Activated T-cell treated with anti-CD3 and anti-CD28 coated beads, Interleukin-2, amount 50 U/mL, for 4 hours (primary cell): ENCODE data around the gene NUS1. TPM values are rescaled to one million over a fixed set of nuclear protein-coding genes. Genes with fewer than 3 reads are reported as not detected.
"Not testable (repeated sequence)": the region's sequence is repeated elsewhere in the genome, so short reads cannot be mapped to it uniquely, and the experiment has no call there.

Source experiments
- ATAC-seq, 2 donors: fragments of 200-7000 bp; cut with Tn5 transposase; one replicate each; pipeline ENCODE4 v1.10.0; 2021
- DNase-seq: peaks from one replicate; pipeline ENCODE4 v3.0.0-alpha.2; 2020
- H3K27me3 Mint-ChIP-seq: one replicate; pipeline ENCODE4 v1.8.0; 2021; ENCODE audit warnings: low read depth, mixed read lengths
- H3K36me3 Mint-ChIP-seq: one replicate; pipeline ENCODE4 v1.8.0; 2022; ENCODE audit warnings: mixed read lengths; ENCODE audit not compliant: insufficient read depth
- H3K4me1 Mint-ChIP-seq: one replicate; pipeline ENCODE4 v1.8.0; 2021; ENCODE audit warnings: low read depth, mixed read lengths
- H3K4me3 Mint-ChIP-seq: one replicate; pipeline ENCODE4 v1.8.0; 2021; ENCODE audit warnings: mild to moderate bottlenecking, moderate library complexity, mixed read lengths
- H3K9me3 Mint-ChIP-seq: one replicate; pipeline ENCODE4 v1.8.0; 2021; ENCODE audit warnings: mixed read lengths
- total RNA-seq, 3 donors: library from RNA; stranded (reverse); gene quantifications; one replicate each; pipeline ENCODE4 v1.2.1, GENCODE V29; 2021

The NUS1 gene
- total RNA-seq, result 10 to 100 TPM; 74.2 to 81.9 (median 81.4) TPM

DNA sequence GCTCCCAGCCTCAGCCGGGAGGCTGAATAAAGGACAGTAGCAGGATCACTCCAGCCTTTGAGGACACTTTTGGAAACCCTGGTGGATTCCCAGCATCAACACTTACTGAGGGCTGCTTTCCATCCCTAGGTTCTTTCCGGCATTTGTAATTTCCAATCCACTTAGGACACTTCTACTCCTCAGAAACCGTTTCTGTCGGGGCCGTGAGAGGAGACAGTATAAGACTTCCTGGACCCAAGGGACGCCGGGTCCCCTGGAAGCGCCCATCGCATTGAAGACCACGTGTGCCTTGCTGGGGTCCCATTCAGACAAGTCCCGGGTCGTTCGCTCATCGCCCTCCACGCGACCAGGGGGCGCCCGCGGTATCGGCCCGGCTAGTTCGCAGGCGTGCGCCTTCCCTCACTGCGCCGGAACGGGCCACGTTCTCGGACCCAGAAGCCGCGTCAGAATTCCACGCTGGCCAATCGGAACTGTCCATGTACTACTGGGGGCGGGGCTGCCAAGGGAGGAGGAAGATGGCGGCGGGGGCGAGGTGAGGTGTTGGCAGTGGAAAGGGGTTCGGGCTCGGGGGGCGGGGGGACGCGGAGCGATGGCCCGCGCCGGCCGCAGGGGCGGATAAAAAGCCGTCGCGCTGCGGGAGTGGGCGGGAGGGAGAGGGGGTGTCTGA lies at the start of gene NUS1:
NUS1 (plus strand) TSS at position 479 of the 667 bp plus-strand sequence. CDS start 202 bp downstream, outside the sequence.
- DNase-seq (peak; percentile 98), ATAC-seq (peak; percentile 95 to 96)
- Mint-ChIP-seq H3K9me3 (no peaks in the 10 kb centered on the region), H3K27me3 (no peaks in the 10 kb centered on the region), H3K4me1 (peaks cover 43% of the 10 kb centered on the region), H3K36me3 (peaks cover 20% of the 10 kb centered on the region), H3K4me3 (peak within 1 kb of the TSS; percentile 95)

DNA sequence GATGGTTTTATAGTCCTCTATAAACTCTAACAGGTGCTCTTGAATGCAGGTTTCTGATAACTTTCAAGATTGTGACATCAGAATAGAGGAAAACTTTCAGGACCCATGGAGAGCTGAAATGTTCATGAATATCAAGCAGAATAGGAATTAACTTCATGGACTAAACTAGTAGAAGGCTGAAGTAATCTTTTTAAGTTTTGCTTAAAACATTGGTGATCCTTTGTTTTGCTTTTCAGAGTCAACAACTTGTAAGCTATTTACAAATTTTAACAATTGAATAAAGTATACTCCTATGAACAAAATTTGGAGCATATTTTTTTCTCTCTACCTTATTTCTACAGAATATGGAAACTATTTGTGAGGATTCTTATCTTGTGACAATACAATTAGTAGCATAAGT lies 47.7 kb upstream of the NUS1 start:
- Mint-ChIP-seq H3K36me3 (no peaks in the 10 kb centered on the region), H3K27me3 (peaks cover 10% of the 10 kb centered on the region), H3K9me3 (peaks cover 22% of the 10 kb centered on the region), H3K4me1 (no peaks in the 10 kb centered on the region), H3K4me3 (no peak overlapping the region)
- DNase-seq (no peak), ATAC-seq (no peak)

DNA sequence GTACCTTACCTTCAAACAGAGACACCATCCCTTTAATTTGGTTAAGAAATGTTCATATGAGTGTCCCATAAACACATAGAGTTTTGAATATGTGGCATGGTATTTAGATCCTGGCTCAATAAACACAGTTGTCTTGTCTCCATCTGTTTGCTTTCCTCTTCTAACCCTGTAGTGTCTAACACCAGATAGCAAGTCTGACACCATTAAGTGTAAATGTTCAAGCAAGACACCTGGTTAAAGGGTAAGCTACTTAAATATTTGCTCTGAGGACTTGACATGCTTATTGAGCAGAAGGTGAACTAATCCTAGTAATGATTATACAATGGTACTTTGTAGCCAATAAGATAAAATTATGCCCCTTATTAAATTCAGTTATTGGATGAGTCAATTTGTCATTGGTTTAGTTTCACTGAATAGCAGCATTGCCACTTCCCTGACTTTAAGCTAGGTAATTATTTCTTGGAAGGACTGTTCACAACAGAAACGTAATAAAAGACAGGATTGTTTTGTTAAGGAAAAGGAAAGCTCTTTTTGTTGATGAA lies 46.1 kb upstream of the NUS1 start:
- peaks cover 18% of the 10 kb centered on the region for H3K9me3 Mint-ChIP-seq
- H3K4me1 Mint-ChIP-seq, result no peaks in the 10 kb centered on the region
- no peak for ATAC-seq
- no peak overlapping the region for H3K4me3 Mint-ChIP-seq
- H3K27me3 Mint-ChIP-seq, result peaks cover 14% of the 10 kb centered on the region
- no peaks in the 10 kb centered on the region for H3K36me3 Mint-ChIP-seq
- no peak for DNase-seq

DNA sequence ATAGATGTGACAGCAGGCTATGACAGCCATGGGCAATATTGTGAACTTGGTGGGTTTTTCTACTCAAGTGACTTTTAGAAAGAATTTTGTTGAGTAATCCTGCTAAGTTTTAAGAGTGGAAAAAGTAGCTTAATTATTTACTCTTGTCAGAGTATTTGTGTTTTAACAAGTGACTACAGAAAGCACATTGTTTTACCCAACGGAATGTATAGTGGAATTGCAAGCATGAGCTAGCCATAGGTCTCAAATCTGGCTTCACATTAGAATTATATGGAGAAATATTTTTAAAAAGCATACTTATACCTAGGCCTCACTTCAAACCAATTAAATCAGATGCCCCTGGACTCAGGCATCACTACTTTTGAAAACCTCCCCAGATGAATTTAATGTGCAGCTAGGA lies 37.5 kb upstream of the NUS1 start:
- no peaks in the 10 kb centered on the region for H3K36me3 Mint-ChIP-seq
- H3K9me3 Mint-ChIP-seq, result peaks cover 3% of the 10 kb centered on the region
- no peak overlapping the region for H3K4me3 Mint-ChIP-seq
- no peak for ATAC-seq
- no peaks in the 10 kb centered on the region for H3K4me1 Mint-ChIP-seq
- DNase-seq, result no peak
- peaks cover 5% of the 10 kb centered on the region for H3K27me3 Mint-ChIP-seq

DNA sequence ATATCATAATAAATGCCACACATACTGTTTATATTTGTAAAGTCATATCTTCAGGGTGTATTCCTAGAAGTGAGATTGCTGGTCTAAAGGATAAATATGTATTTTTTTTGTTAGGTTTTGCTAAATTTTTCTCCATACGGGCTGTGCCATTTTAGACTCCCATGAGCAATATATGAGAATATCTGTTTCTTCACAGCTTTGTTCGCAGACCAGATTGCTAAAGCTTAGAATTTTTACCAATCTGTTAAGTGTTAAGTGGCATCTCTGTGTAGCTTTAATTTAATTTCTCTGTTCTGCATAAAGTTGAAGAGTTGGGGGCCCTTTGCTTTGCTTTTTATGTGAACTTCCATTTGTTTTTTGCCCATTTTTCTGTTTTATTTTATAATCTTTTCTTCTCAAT lies 32.3 kb upstream of the NUS1 start:
- peaks cover 3% of the 10 kb centered on the region for H3K9me3 Mint-ChIP-seq
- ATAC-seq (no peak), DNase-seq (no peak)
- H3K27me3 Mint-ChIP-seq, result peaks cover 7% of the 10 kb centered on the region
- H3K36me3 Mint-ChIP-seq, result no peaks in the 10 kb centered on the region
- H3K4me1 Mint-ChIP-seq, result no peaks in the 10 kb centered on the region
- H3K4me3 Mint-ChIP-seq, result no peak overlapping the region

DNA sequence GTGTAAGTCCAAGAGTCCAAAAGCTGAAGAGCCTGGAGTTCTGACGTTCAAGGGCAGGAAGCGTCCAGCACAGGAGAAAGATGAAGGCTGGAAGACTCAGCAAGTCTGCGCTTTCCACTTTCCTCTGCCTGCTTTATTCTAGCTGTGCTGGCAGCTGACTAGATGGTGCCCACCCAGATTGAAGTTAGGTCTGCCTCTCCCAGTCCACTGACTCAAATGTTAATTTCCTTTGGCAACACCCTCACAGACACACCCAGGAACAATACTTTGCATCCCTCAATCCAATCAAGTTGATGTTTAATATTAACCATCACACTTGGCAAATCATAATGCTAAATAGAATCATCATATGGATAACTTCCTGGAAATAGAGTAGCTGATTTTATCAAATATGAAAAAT lies 23.3 kb upstream of the NUS1 start:
- not testable (repeated sequence) for H3K36me3 Mint-ChIP-seq, ATAC-seq, H3K4me1 Mint-ChIP-seq, H3K4me3 Mint-ChIP-seq, H3K9me3 Mint-ChIP-seq, DNase-seq, H3K27me3 Mint-ChIP-seq

DNA sequence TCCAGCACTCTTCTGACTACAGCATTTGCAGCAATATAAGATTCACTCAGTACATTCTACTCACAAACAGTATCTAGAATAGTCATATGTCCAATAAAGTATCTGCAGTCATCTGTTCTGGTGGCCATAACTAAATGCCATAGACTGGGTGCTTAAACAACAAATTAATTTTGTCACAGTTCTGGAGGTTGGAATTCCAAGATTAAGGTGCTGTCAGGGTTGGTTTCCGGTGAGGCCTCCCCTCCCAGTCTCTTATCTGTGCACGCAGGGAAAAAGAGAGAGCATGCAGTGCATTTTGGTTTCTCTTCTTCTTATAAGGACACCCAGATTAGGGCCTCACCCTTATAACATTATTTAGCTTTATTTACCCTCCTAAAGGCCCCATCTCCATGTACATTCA lies 21.3 kb upstream of the NUS1 start:
- H3K4me3 Mint-ChIP-seq, result no peak overlapping the region
- DNase-seq, result no peak
- H3K9me3 Mint-ChIP-seq, result no peaks in the 10 kb centered on the region
- no peaks in the 10 kb centered on the region for H3K36me3 Mint-ChIP-seq
- ATAC-seq, result no peak
- no peaks in the 10 kb centered on the region for H3K27me3 Mint-ChIP-seq
- peaks cover 4% of the 10 kb centered on the region for H3K4me1 Mint-ChIP-seq

DNA sequence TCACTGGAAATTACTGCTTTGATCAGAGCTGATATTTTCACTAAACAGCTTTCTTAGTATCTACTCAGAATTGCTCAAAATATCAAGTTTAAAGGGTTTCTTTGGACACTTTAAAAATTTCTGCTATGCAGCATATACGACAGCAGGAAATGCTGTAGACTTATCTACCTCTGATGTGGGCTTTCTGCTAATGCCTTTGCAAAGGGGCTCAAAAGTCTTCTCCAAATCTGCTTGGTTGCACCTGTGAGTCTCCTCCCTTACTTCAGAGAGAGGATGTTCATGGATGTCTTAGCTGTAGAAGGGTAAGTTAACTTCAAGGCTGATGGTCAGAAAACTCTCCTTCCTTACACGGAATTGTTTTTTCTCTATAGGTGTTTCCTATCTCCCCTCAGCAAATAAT lies 19.9 kb upstream of the NUS1 start:
- no peaks in the 10 kb centered on the region for H3K9me3 Mint-ChIP-seq
- no peak overlapping the region for H3K4me3 Mint-ChIP-seq
- DNase-seq, result no peak
- peaks cover 4% of the 10 kb centered on the region for H3K4me1 Mint-ChIP-seq
- ATAC-seq, result no peak
- H3K36me3 Mint-ChIP-seq, result no peaks in the 10 kb centered on the region
- no peaks in the 10 kb centered on the region for H3K27me3 Mint-ChIP-seq

DNA sequence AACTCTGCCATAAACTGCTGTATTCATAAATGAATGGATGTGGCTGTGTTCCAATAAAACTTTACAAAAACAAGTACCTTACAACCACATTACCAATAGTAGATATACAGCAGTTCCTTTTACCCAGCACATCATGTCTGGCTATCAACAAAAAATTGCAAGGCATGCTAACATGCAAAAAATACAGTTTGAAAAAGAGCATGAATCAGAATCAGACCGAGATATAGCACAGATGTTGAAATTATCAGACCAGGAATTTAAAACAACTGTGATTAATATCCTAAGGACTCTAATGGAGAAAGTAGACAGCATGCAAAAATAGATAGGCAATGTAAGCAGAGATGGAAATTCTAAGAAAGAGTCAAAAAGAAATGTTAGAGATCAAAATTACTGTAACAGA lies 8.4 kb upstream of the NUS1 start:
- DNase-seq (no peak), ATAC-seq (no peak)
- Mint-ChIP-seq H3K4me1 (no peaks in the 10 kb centered on the region), H3K27me3 (no peaks in the 10 kb centered on the region), H3K9me3 (no peaks in the 10 kb centered on the region), H3K36me3 (peaks cover 4% of the 10 kb centered on the region), H3K4me3 (no peak overlapping the region)

DNA sequence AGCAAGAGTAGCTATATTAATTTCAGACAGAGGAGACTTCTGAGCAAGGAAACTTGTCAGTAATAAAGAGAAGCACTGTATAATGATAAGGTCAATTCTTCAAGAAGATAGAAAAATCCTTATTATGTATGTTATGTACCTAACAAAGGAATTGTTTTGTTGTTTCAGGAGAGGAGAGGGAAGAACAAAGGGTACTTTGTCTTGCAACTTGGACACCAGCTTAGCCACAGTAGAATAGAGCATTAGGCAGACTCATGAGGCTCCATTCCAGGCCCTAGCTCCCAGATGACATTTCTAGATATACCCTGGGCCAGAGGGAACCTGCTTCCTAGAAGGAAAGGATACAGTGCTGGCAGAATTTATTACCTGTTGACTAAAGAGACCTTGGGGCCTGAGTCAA lies 6.5 kb upstream of the NUS1 start:
- Mint-ChIP-seq H3K36me3 (peaks cover 4% of the 10 kb centered on the region), H3K4me1 (peaks cover under 1% of the 10 kb centered on the region), H3K9me3 (no peaks in the 10 kb centered on the region), H3K27me3 (no peaks in the 10 kb centered on the region), H3K4me3 (no peak overlapping the region)
- ATAC-seq (no peak), DNase-seq (no peak)

DNA sequence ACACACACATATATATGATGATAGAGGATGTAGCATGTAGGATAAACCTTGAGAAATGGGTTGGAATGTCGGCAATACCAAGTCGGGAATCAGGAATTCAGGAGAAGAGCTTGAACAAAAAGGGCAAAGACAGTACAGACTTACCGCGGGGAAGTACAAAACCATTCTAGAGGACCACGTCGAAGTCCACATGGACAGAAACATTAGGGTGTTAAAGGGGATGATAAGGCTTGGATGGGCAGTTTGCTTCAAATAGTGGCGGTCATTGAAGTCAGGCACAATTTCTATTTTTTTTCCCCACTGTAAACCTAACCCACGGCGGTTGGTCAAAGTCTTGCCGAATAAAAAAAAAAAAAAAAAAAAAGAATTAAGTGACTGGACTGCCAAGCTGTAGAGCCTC lies 766 bp upstream of the NUS1 start:
- no peak for ATAC-seq
- H3K4me1 Mint-ChIP-seq, result peaks cover 37% of the 10 kb centered on the region
- no peaks in the 10 kb centered on the region for H3K9me3 Mint-ChIP-seq
- no peak for DNase-seq
- H3K4me3 Mint-ChIP-seq, result peak overlapping the region; percentile 95
- H3K27me3 Mint-ChIP-seq, result no peaks in the 10 kb centered on the region
- H3K36me3 Mint-ChIP-seq, result peaks cover 14% of the 10 kb centered on the region

DNA sequence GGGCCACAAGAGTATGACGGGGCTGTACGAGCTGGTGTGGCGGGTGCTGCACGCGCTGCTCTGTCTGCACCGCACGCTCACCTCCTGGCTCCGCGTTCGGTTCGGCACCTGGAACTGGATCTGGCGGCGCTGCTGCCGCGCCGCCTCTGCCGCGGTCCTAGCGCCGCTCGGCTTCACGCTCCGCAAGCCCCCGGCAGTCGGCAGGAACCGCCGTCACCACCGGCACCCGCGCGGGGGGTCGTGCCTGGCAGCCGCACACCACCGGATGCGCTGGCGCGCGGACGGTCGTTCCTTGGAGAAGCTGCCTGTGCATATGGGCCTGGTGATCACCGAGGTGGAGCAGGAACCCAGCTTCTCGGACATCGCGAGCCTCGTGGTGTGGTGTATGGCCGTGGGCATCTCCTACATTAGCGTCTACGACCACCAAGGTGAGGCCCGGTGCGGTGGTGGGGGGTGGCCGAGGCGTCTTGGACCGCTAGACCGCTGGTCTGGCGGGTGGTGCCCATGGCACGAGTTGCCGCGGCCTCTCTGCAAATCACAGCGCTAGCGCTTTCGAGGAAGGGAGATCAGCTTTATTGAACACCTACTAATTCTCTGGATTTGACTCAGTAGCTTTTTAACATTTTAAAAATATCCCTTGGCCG lies 511 bp downstream of the NUS1 start:
- Mint-ChIP-seq H3K36me3 (peaks cover 23% of the 10 kb centered on the region), H3K4me3 (peak overlapping the region; percentile 95), H3K4me1 (peaks cover 50% of the 10 kb centered on the region)
- not testable (repeated sequence) for H3K9me3 Mint-ChIP-seq, DNase-seq, H3K27me3 Mint-ChIP-seq
- peak; percentile 46 to 47 for ATAC-seq

DNA sequence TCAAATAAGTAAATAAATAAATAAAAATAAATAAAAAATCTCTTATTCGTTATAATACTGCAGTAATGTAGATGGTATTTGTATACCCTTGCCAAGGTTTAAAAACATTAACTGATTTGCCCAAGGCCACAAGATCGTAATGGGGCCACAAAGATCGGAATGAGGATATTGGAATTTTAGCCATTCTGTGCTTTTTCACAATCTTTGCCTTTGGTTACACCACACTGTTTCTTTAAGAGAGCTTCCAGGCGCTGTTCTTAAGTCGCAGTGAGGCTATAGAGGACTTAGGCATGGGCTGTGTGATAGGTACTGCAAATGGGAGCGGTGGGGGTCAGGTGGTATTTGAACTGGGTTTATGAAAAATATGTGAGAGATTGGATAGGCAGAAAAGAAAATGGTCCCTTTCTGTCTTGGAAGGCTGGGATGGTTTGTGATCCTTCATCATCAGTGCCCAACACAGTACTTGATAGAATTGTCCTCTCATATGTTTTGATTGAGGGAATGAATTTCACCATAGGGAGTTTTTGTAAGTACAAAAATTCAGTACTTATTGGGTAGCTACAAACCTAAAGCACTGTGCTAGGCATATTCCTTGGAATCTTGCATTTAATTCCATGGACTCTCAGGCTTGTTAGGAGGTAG lies 1.4 kb downstream of the NUS1 start:
- H3K9me3 Mint-ChIP-seq, result no peaks in the 10 kb centered on the region
- ATAC-seq, result no peak
- peaks cover 59% of the 10 kb centered on the region for H3K4me1 Mint-ChIP-seq
- H3K4me3 Mint-ChIP-seq, result peak overlapping the region; percentile 95
- no peaks in the 10 kb centered on the region for H3K27me3 Mint-ChIP-seq
- H3K36me3 Mint-ChIP-seq, result peaks cover 28% of the 10 kb centered on the region
- no peak for DNase-seq

DNA sequence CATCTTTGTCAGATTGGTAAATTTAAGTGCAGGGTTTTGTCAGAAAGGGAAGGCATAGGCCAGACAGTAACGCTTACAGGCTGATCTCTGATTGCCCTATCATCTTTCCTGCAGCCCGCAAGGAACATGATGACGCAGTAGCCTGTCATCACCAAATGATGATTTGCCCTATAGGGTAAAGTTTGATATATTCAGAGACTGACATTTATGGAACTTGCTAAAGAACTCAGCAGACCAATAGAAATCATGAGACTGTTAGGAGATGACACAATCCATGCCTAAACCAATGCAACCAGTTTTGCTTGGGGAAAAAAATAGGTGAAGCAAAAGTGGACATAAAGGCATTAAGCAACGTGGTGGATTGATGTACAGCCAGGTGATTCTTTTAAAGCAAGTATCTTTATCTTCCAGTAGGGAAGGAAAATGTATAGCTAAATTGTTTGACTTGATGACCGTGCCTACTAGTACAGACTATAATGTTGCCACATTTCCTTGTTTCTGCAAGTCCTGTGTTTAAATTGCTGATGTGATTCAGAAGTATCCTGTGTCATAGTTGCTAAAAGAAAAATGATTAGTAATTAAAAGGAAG lies 2.4 kb downstream of the NUS1 start:
- H3K9me3 Mint-ChIP-seq, result no peaks in the 10 kb centered on the region
- no peaks in the 10 kb centered on the region for H3K27me3 Mint-ChIP-seq
- peaks cover 66% of the 10 kb centered on the region for H3K4me1 Mint-ChIP-seq
- H3K36me3 Mint-ChIP-seq, result peaks cover 32% of the 10 kb centered on the region
- DNase-seq, result peak; percentile 13
- ATAC-seq, result peak in 1 of 2 donors; percentile 6
- H3K4me3 Mint-ChIP-seq, result peak overlapping the region; percentile 95
